ENCODE data around the gene MAP4K3. TPM values are rescaled to one million over a fixed set of nuclear protein-coding genes. Genes with fewer than 3 reads are reported as not detected.

The MAP4K3 gene
- total RNA-seq, 1 donor from 2014 or later, result 38.5 TPM

DNA sequence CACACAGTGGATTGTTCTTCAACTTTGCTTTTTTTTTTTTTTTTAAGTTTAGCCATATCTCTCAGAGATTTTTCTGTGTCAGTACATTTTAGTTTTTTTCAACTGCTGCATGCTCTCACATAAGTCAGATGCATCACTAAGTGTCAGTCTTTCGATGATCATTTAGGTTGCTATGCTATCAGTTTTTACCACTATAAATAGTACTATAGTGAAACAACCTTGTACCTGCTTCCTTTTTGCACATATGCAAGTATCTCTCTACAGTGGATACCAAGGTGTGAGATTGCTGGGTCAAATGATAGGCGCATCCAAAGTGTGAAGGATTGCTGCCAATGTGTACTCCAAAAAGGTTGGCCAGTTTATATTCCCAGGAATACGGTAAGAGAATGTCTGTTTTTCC, 33.5 kb upstream of the MAP4K3 start:
- H3K27me3 ChIP-seq, result no peaks in the 10 kb centered on the region
- intact Hi-C loops (cut with DNase I), result no loop called here
- H3K9me3 ChIP-seq, result no peaks in the 10 kb centered on the region
- no peak for TF ChIP-seq POLR2AphosphoS5 (IDR thresholded peaks at IDR 0.05; ENCODE audit: insufficient read depth in 1 of 2, low read depth in 1 of 2)
- TF ChIP-seq CTCF (IDR thresholded peaks at IDR 0.05), result no peak
- no peak for TF ChIP-seq POLR2A (IDR thresholded peaks at IDR 0.05)
- peaks cover 28% of the 10 kb centered on the region for H3K4me1 ChIP-seq
- H3K36me3 ChIP-seq, result no peaks in the 10 kb centered on the region
- H3K27ac ChIP-seq, result no peak overlapping the region
- no peak overlapping the region for H3K4me3 ChIP-seq
- DNase-seq (ENCODE audit: extremely low spot score in 2 of 2), result no peak

- no peaks in the 10 kb centered on the region for H3K27me3 ChIP-seq
- no peaks in the 10 kb centered on the region for H3K9me3 ChIP-seq
- no peak for TF ChIP-seq CTCF (IDR thresholded peaks at IDR 0.05)
- TF ChIP-seq POLR2AphosphoS5 (IDR thresholded peaks at IDR 0.05; ENCODE audit: insufficient read depth in 1 of 2, low read depth in 1 of 2), result no peak
- no peak for TF ChIP-seq POLR2A (IDR thresholded peaks at IDR 0.05)
- no peak for DNase-seq (ENCODE audit: extremely low spot score in 2 of 2)
- no peaks in the 10 kb centered on the region for H3K36me3 ChIP-seq
- H3K4me3 ChIP-seq, result no peak overlapping the region
- H3K4me1 ChIP-seq, result peaks cover 28% of the 10 kb centered on the region
- peak overlapping the region; percentile 39 for H3K27ac ChIP-seq
- intact Hi-C loops (cut with DNase I), result no loop called here
Measured at GRCh38 chr2:39469807-39470206, 32.7 kb upstream of the MAP4K3 start.

- no peak overlapping the region for H3K4me3 ChIP-seq
- H3K27me3 ChIP-seq, result no peaks in the 10 kb centered on the region
- no peaks in the 10 kb centered on the region for H3K36me3 ChIP-seq
- DNase-seq (ENCODE audit: extremely low spot score in 2 of 2), result no peak
- H3K4me1 ChIP-seq, result peaks cover 28% of the 10 kb centered on the region
- intact Hi-C loops (cut with DNase I), result no loop called here
- TF ChIP-seq POLR2A (IDR thresholded peaks at IDR 0.05) (no peak), POLR2AphosphoS5 (IDR thresholded peaks at IDR 0.05; ENCODE audit: insufficient read depth in 1 of 2, low read depth in 1 of 2) (no peak), CTCF (IDR thresholded peaks at IDR 0.05) (no peak)
- peak overlapping the region; percentile 60 for H3K27ac ChIP-seq
- H3K9me3 ChIP-seq, result no peaks in the 10 kb centered on the region
Measured at GRCh38 chr2:39468579-39469451, 31.7 kb upstream of the MAP4K3 start.

- no peak for TF ChIP-seq CTCF (IDR thresholded peaks at IDR 0.05)
- TF ChIP-seq POLR2AphosphoS5 (IDR thresholded peaks at IDR 0.05; ENCODE audit: insufficient read depth in 1 of 2, low read depth in 1 of 2), result no peak
- no peak for TF ChIP-seq POLR2A (IDR thresholded peaks at IDR 0.05)
- no peak for DNase-seq (ENCODE audit: extremely low spot score in 2 of 2)
- intact Hi-C loops (cut with DNase I), result no loop called here
- Histone ChIP-seq H3K36me3 (no peaks in the 10 kb centered on the region), H3K27ac (no peak overlapping the region), H3K4me1 (peaks cover 28% of the 10 kb centered on the region), H3K9me3 (no peaks in the 10 kb centered on the region), H3K27me3 (no peaks in the 10 kb centered on the region), H3K4me3 (no peak overlapping the region)
Measured at GRCh38 chr2:39466311-39466710, 29.2 kb upstream of the MAP4K3 start.

DNA sequence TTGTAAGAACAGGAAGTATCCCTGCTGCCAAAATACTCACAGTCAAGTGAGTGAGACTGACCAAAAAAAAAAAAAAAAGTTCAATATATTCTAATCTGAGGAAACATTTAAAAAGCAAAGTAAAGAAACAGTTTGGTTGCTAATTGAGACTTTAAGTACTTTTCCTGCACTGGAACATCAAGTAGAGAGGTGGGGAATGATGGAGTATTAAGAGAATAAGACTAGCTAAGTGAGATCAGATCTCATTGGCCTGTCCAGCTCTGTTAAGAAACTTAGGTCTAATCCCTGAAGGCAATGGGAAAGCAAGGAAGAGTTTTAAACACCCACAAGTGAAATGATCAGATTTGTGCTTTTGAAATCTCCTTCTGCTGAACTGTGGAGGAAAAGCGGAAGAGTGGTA, 27.8 kb upstream of the MAP4K3 start:
- Histone ChIP-seq H3K4me3 (no peak overlapping the region), H3K9me3 (no peaks in the 10 kb centered on the region), H3K4me1 (peaks cover 25% of the 10 kb centered on the region), H3K36me3 (no peaks in the 10 kb centered on the region), H3K27ac (no peak overlapping the region), H3K27me3 (no peaks in the 10 kb centered on the region)
- TF ChIP-seq POLR2A (IDR thresholded peaks at IDR 0.05), result no peak
- TF ChIP-seq CTCF (IDR thresholded peaks at IDR 0.05), result no peak
- TF ChIP-seq POLR2AphosphoS5 (IDR thresholded peaks at IDR 0.05; ENCODE audit: insufficient read depth in 1 of 2, low read depth in 1 of 2), result no peak
- DNase-seq (ENCODE audit: extremely low spot score in 2 of 2), result no peak
- intact Hi-C loops (cut with DNase I), result no loop called here

All from vagina (tissue), 2 donors.